ENCODE results near the gene SRPRB. TPM values are rescaled to one million over a fixed set of nuclear protein-coding genes. Genes with fewer than 3 reads are reported as not detected.

SRPRB gene
- total and polyA plus RNA-seq, 2 donors (not counting 3 experiments of a cell fraction or from before 2014, with no cell fraction given), result 22.7 to 69.2 TPM

- Histone ChIP-seq H3K27me3 (ENCODE audit: control insufficient read depth in 2 of 2, insufficient read depth in 2 of 2, low read length in 2 of 2) (no peaks in the 10 kb centered on the region), H3K4me2 (ENCODE audit: insufficient read depth, low read length) (no peak overlapping the region), H3K36me3 (ENCODE audit: control insufficient read depth in 2 of 2, extremely low read depth in 1 of 2, insufficient read depth in 2 of 2, low read length in 2 of 2) (no peaks in the 10 kb centered on the region), H3K4me1 (ENCODE audit: control insufficient read depth, extremely low read depth, insufficient read depth, low read length) (no peaks in the 10 kb centered on the region), H3K4me3 (replicated peaks in 1 of 3; ENCODE audit: insufficient read depth in 1 of 3, low read depth in 1 of 3, low read length in 3 of 3) (no peak overlapping the region), H2AFZ (ENCODE audit: low read depth, low read length) (no peak overlapping the region), H4K20me1 (replicated peaks; ENCODE audit: control insufficient read depth, extremely low read depth, insufficient read depth, low read length) (no peaks in the 10 kb centered on the region), H3K79me2 (ENCODE audit: control insufficient read depth, insufficient read depth, low read length) (no peaks in the 10 kb centered on the region), H3K27ac (ENCODE audit: insufficient read depth, low read depth, low read length) (no peak overlapping the region), H3K9me3 (replicated peaks; ENCODE audit: control insufficient read depth, insufficient read depth, low read length) (no peaks in the 10 kb centered on the region), H3K9ac (replicated peaks; ENCODE audit: extremely low read depth, insufficient read depth, low read length) (no peak overlapping the region), H3K9me1 (replicated peaks; ENCODE audit: control insufficient read depth, extremely low read depth, insufficient read depth, low read length) (no peaks in the 10 kb centered on the region)
- CTCF ChIA-PET, result no interaction called here
- no peak for FAIRE-seq
- BruUV-seq (replicated peaks), result no TSS peak
- TF ChIP-seq GATA2 (IDR thresholded peaks at IDR 0.05; ENCODE audit: insufficient read depth, insufficient read length, low read depth, low read length), result no peak
- TF ChIP-seq FOS (IDR thresholded peaks at IDR 0.05; ENCODE audit: borderline replicate concordance, insufficient read depth, low read length), result no peak
- no peak for TF ChIP-seq POLR2A (IDR thresholded peaks at IDR 0.05; ENCODE audit: low read depth, low read length)
- TF ChIP-seq EZH2 (IDR thresholded peaks at IDR 0.05; ENCODE audit: borderline replicate concordance, low read depth, low read length, severe bottlenecking), result no peak
- TF ChIP-seq MYC (IDR thresholded peaks at IDR 0.05; ENCODE audit: low read depth, low read length), result no peak
- TF ChIP-seq JUN (IDR thresholded peaks at IDR 0.05; ENCODE audit: borderline replicate concordance, insufficient read depth, insufficient read length, low read depth), result no peak
- TF ChIP-seq MAX (IDR thresholded peaks at IDR 0.05; ENCODE audit: insufficient read depth, insufficient read length), result no peak
- no peak for TF ChIP-seq CTCF (IDR thresholded peaks at IDR 0.05; ENCODE audit: extremely low read depth in 1 of 2, insufficient read depth in 1 of 2, low read depth in 1 of 2, low read length in 2 of 2)
- TF ChIP-seq POLR2AphosphoS5 (IDR thresholded peaks at IDR 0.05; ENCODE audit: insufficient read depth, low read depth, low read length), result no peak
- intact Hi-C loops (cut with micrococcal nuclease), result no loop called here
- DNase-seq (ENCODE audit: low read depth, low spot score), result no peak
- dilution Hi-C loops (cut with MboI; ENCODE audit: extremely low pct_ligation_motif_present, low sequenced_read_pairs), result no loop called here
- POLR2A ChIA-PET, result no interaction called here
Measured at GRCh38 chr3:133830071-133830470, 24.5 kb downstream of the SRPRB start.
